PC-9 (cell line): ENCODE results near the gene STK39. TPM values are rescaled to one million over a fixed set of nuclear protein-coding genes. Genes with fewer than 3 reads are reported as not detected.

Source experiments
- BruUV-seq: library from RNA; stranded (reverse); fragments of 400-500 nt; replicated peaks from 2 replicates; lab custom pipeline; 2021; lab: Mats Ljungman, UMichigan
- CTCF ChIA-PET: fragments of 300-600 bp; sonication (Branson Sonifier 250); formaldehyde crosslinking; loops from one replicate; lab custom pipeline; 2022; ENCODE audit warnings: antibody characterized with exemption; lab: Charles Lee
- POLR2A ChIA-PET: fragments of 300-600 bp; sonication (Branson Sonifier 250); formaldehyde crosslinking; loops from one replicate; lab custom pipeline; 2022; ENCODE audit warnings: antibody characterized with exemption; ENCODE audit not compliant: unreplicated experiment; lab: Charles Lee
- DNase-seq, 2 experiments: peaks; one replicate each; pipeline versions ENCODE4 v3.0.0 to v3.0.0-alpha.2; 2015 to 2022; ENCODE audit warnings: mixed read lengths in 1 of 2
- H2AFZ ChIP-seq: fragments of 200-600 bp; sonication (generic); 2 replicates; pipeline ENCODE4 v1.8.1; 2017; ENCODE audit warnings: antibody characterized with exemption
- H3F3A ChIP-seq: fragments of 200-600 bp; sonication (generic); 2 replicates; pipeline ENCODE4 v1.8.1; 2017; ENCODE audit warnings: antibody characterized with exemption, mild to moderate bottlenecking, low read depth; ENCODE audit not compliant: insufficient read depth
- H3K27ac ChIP-seq: fragments of 200-600 bp; sonication (generic); 2 replicates; pipeline ENCODE4 v1.6.1; 2016; ENCODE audit warnings: mixed run types
- H3K27me3 ChIP-seq: fragments of 200-600 bp; sonication (generic); 2 replicates; pipeline ENCODE4 v1.6.1; 2016; ENCODE audit warnings: low read depth, mixed run types; ENCODE audit not compliant: insufficient read depth
- H3K36me3 ChIP-seq: fragments of 200-600 bp; sonication (generic); 2 replicates; pipeline ENCODE4 v1.6.1; 2016; ENCODE audit warnings: low read depth, mixed run types
- H3K4me1 ChIP-seq: fragments of 200-600 bp; sonication (generic); replicated peaks from 2 replicates; pipeline ENCODE4 v1.6.1; 2016; ENCODE audit warnings: mixed run types; ENCODE audit not compliant: insufficient read depth
- H3K4me2 ChIP-seq: fragments of 200-600 bp; sonication (generic); 2 replicates; pipeline ENCODE4 v1.6.1; 2017; ENCODE audit warnings: mixed run types
- H3K4me3 ChIP-seq: fragments of 200-600 bp; sonication (generic); 2 replicates; pipeline ENCODE4 v1.6.1; 2016; ENCODE audit warnings: mixed run types
- H3K79me2 ChIP-seq: fragments of 200-600 bp; sonication (generic); 2 replicates; pipeline ENCODE4 v1.6.1; 2017; ENCODE audit warnings: low read depth, mixed run types
- H3K9me2 ChIP-seq: fragments of 200-600 bp; sonication (generic); 2 replicates; pipeline ENCODE4 v1.8.1; 2017; ENCODE audit warnings: mild to moderate bottlenecking; ENCODE audit not compliant: insufficient read depth
- H3K9me3 ChIP-seq: fragments of 200-600 bp; sonication (generic); 2 replicates; pipeline ENCODE4 v1.8.1; 2016; ENCODE audit warnings: low read depth; ENCODE audit not compliant: insufficient read depth
- H4K20me1 ChIP-seq: fragments of 200-600 bp; sonication (generic); 2 replicates; pipeline ENCODE4 v1.8.1; 2017; ENCODE audit not compliant: insufficient read depth
- EZH2 ChIP-seq: fragments of 200-600 bp; sonication (generic); IDR thresholded peaks from 2 replicates; pipeline ENCODE4 v1.8.0; 2017; ENCODE audit warnings: antibody characterized with exemption, low read depth
- intact Hi-C: fragments of 100-400 bp; cut with micrococcal nuclease; formaldehyde crosslinking; loops from one replicate; pipeline ENCODE4 v1.10.0; 2022; ENCODE audit not compliant: unreplicated experiment
- total RNA-seq: library from RNA; stranded (reverse); gene quantifications from 2 replicates; pipeline ENCODE4 v1.2.3, GENCODE V29; 2021
- TF ChIP-seq, protein P1 (sequence below): fragments of 200-600 bp; sonication (generic); conservative IDR thresholded peaks from 2 replicates; pipeline ENCODE4 v1.6.1; 2017; ENCODE audit warnings: mixed run types, antibody characterized with exemption, mild to moderate bottlenecking, moderate library complexity

The STK39 gene
- total RNA-seq, 1 experiment from 2014 or later = 14.5 TPM

DNA sequence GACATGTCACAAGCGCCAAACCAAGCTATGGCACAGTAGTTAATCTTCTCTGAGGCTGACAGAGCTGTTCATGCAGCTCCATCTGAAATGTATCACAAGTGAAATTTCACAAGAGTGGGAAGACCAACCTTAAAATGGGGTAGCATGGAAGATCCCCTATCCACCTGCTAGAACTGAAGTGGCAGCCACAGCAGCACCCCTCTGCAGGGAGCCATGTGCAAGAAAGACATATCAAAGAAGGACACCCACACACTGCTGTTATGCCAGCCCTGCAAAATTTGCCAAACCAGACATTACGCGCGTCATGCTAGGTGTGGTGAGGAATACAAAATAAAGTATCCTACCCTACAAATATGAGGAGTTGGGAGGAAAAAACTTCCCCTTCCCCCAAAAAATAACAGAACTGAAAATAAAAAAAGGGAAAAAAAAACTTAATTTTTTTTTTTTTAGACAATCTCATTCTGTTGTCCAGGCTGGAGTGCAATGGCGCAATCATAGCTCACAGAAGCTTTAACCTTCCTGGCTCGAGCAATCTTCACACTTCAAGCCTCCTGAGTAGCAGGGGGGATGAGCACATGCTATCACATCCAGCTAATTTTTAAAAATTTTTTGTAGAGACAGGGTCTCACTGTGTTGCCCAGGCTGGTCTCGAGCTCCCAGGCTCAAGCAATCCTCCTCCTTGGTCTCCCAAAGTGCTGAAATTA lies 76.2 kb downstream of the STK39 start:
- Histone ChIP-seq H3K36me3 (peaks cover 4% of the 10 kb centered on the region), H3K27me3 (no peaks in the 10 kb centered on the region), H3K27ac (no peak overlapping the region), H3F3A (peaks cover 8% of the 10 kb centered on the region; the same call in 1 of the 2 replicates), H2AFZ (no peak overlapping the region), H3K9me3 (no peaks in the 10 kb centered on the region), H4K20me1 (no peaks in the 10 kb centered on the region), H3K4me1 (peaks cover 27% of the 10 kb centered on the region), H3K9me2 (no peaks in the 10 kb centered on the region), H3K4me2 (no peak overlapping the region), H3K79me2 (peaks cover 43% of the 10 kb centered on the region), H3K4me3 (no peak overlapping the region)
- ChIA-PET CTCF (no interaction called here), POLR2A (no interaction called here)
- DNase-seq = no peak
- no TSS peak for BruUV-seq
- intact Hi-C loops = no loop called here
- TF ChIP-seq, protein P1, sequence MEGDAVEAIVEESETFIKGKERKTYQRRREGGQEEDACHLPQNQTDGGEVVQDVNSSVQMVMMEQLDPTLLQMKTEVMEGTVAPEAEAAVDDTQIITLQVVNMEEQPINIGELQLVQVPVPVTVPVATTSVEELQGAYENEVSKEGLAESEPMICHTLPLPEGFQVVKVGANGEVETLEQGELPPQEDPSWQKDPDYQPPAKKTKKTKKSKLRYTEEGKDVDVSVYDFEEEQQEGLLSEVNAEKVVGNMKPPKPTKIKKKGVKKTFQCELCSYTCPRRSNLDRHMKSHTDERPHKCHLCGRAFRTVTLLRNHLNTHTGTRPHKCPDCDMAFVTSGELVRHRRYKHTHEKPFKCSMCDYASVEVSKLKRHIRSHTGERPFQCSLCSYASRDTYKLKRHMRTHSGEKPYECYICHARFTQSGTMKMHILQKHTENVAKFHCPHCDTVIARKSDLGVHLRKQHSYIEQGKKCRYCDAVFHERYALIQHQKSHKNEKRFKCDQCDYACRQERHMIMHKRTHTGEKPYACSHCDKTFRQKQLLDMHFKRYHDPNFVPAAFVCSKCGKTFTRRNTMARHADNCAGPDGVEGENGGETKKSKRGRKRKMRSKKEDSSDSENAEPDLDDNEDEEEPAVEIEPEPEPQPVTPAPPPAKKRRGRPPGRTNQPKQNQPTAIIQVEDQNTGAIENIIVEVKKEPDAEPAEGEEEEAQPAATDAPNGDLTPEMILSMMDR = no peak
- no peak for TF ChIP-seq EZH2

DNA sequence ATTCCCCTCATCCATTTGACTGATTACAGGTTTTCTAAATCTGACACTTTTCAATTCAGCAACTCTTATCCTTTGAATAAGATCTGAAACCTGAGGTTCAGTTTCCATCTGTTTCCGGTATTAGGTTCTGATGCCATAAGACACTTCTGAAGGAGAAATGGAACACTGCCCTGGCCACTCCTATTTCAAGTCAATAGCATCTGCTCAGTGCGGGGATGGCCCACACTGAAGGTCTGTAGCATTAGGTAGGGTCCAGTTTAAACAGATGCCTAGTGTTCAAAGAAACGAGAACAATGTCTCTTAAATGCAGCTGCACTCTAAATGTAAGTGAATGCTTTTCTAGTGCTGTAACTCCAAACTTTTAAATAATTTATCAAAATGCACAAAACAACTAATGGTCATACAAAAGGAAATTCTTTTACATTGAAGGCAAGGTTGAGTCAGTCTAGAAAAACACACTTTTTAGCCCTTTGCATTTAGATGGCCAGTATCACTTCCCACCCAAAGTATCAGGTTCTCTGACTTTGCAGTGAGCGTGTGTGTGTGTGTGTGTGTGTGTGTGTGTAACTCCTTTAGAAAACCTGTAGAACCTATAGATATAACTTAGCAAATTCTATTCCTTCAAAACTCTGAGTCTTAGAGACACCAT lies 78.2 kb downstream of the STK39 start:
- Histone ChIP-seq H3K79me2 (peaks cover 39% of the 10 kb centered on the region), H3K4me2 (no peak overlapping the region), H4K20me1 (no peaks in the 10 kb centered on the region), H3F3A (peaks cover 8% of the 10 kb centered on the region; the same call in 1 of the 2 replicates), H3K36me3 (peaks cover 9% of the 10 kb centered on the region), H3K27me3 (no peaks in the 10 kb centered on the region), H3K4me1 (peaks cover 28% of the 10 kb centered on the region), H2AFZ (no peak overlapping the region), H3K27ac (no peak overlapping the region), H3K9me2 (no peaks in the 10 kb centered on the region), H3K4me3 (no peak overlapping the region), H3K9me3 (no peaks in the 10 kb centered on the region)
- CTCF ChIA-PET = no interaction called here
- BruUV-seq = no TSS peak
- DNase-seq = no peak
- intact Hi-C loops = no loop called here
- TF ChIP-seq, protein P1 = no peak
- POLR2A ChIA-PET = no interaction called here

DNA sequence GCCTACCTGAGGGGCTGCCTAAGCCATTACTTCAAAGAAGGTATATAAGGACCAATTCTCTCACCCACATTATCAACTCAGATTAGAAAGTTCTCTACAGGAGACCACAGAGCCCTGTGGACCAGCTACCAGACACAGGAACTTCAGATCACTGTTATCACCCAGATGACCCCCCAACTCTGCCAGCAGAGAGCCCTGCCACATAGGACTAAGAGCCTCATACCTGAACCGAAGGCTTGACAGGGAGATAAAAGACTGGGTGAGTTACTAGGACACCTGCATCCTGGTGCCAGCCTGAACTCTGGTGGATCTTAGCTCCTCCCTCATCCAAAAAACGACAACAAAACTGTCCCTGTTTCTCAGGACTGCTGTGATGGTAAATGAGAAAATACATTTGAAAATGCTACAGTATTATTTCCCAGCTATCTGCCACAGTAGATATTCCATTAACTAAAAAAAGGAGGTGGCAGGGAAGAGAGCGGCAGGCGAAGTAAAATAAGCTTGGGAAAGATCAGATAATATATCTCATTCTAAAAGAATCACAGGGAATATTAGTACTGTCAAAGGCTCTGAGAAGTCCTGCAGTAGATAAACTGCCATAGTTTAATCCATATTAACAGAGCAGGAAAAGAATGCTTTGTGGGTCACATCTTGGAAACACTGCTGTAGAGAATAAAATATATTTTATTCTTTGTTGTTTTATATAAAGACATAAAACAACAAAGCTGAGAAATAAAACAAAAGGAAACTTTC lies 79.7 kb downstream of the STK39 start:
- Histone ChIP-seq H3K4me3 (no peak overlapping the region), H4K20me1 (no peaks in the 10 kb centered on the region), H3K36me3 (peaks cover 13% of the 10 kb centered on the region), H3K4me1 (peaks cover 28% of the 10 kb centered on the region), H2AFZ (no peak overlapping the region), H3K79me2 (peaks cover 39% of the 10 kb centered on the region), H3K9me3 (no peaks in the 10 kb centered on the region), H3K27ac (peak overlapping the region; percentile 92), H3K4me2 (peak overlapping the region; percentile 64), H3F3A (peaks cover 8% of the 10 kb centered on the region; the same call in 1 of the 2 replicates), H3K27me3 (no peaks in the 10 kb centered on the region), H3K9me2 (no peaks in the 10 kb centered on the region)
- CTCF ChIA-PET = no interaction called here
- no peak for DNase-seq
- intact Hi-C loops = no loop called here
- TF ChIP-seq, protein P1 = no peak
- TF ChIP-seq EZH2 = no peak
- BruUV-seq = no TSS peak
- POLR2A ChIA-PET = interaction anchor here (0.6 kb wide), 1 partner anchor 455 kb away, joined by 3 read pairs; no protein-coding TSS in a partner anchor
